K562 (cell line): Measurements from ENCODE around the gene ARFGEF3. TPM values are rescaled to one million over a fixed set of nuclear protein-coding genes. Genes with fewer than 3 reads are reported as not detected.

ENCODE experiments used
- ATAC-seq: fragments of 200-7000 bp; cut with Tn5 transposase; 3 replicates; pipeline ENCODE4 v1.9.1; 2020; ENCODE audit warnings: moderate library complexity
- BruUV-seq: library from RNA; stranded (reverse); fragments of 400-500 nt; replicated peaks from 2 replicates; lab custom pipeline; 2021; lab: Mats Ljungman, UMichigan
- CTCF ChIA-PET: fragments of 300-600 bp; formaldehyde crosslinking; extraction: SDS; loops from one replicate; lab custom pipeline; 2021; ENCODE audit warnings: low intra/inter-chr PET ratio; lab: Yijun Ruan, JAX
- POLR2A ChIA-PET: fragments of 300-600, 350-650 bp; sonication (Branson Sonifier 250); formaldehyde crosslinking; extraction: SDS; loops from one replicate; lab custom pipeline; 2021; ENCODE audit warnings: antibody characterized with exemption, inconsistent platforms; lab: Yijun Ruan, JAX
- DNase-seq, 4 experiments: peaks; one replicate each; pipeline versions ENCODE4 v3.0.0 to v3.0.0-alpha.2; 2011 to 2018; ENCODE audit warnings: low spot score in 3 of 4, mixed read lengths in 3 of 4; ENCODE audit errors: extremely low read depth in 1 of 4
- FAIRE-seq: peaks from 2 replicates; lab custom pipeline; 2011; peaks lifted over from hg19 to GRCh38; lab: Jason Lieb, UNC
- H2AFZ ChIP-seq: 2 replicates; pipeline ENCODE4 v1.6.0; 2011; ENCODE audit warnings: low read depth, low read length, control low read depth, inconsistent platforms
- H3K27ac ChIP-seq: fragments of 200-600 bp; 3 replicates; pipeline ENCODE4 v1.8.0; 2011; ENCODE audit warnings: low read depth, mild to moderate bottlenecking, control low read depth, inconsistent platforms, low read length, moderate library complexity, mixed read lengths; ENCODE audit errors: extremely low read depth
- H3K27me3 ChIP-seq, 2 experiments: fragments of 300-600 bp in 1 of 2; 2 replicates in 1 of 2; 3 replicates in 1 of 2; pipeline versions ENCODE4 v1.6.0 to v1.8.0; 2011; ENCODE audit warnings: inconsistent platforms in 2 of 2, low read length in 2 of 2, mild to moderate bottlenecking in 1 of 2, mixed read lengths in 1 of 2, moderate library complexity in 1 of 2; ENCODE audit not compliant: control insufficient read depth in 2 of 2, insufficient read depth in 2 of 2
- H3K36me3 ChIP-seq: fragments of 300-600 bp; 3 replicates; pipeline ENCODE4 v1.8.0; 2011; ENCODE audit warnings: mild to moderate bottlenecking, low read length, inconsistent platforms; ENCODE audit not compliant: control insufficient read depth, insufficient read depth
- H3K4me1 ChIP-seq, 2 experiments: fragments of 200-600 bp in 1 of 2; replicated peaks in 1 of 2; 2 replicates in 1 of 2; 3 replicates in 1 of 2; pipeline versions ENCODE4 v1.5.1 to v1.8.0; 2011; ENCODE audit warnings: inconsistent platforms in 2 of 2, low read length in 2 of 2, mild to moderate bottlenecking in 1 of 2, mixed read lengths in 1 of 2, moderate library complexity in 1 of 2; ENCODE audit not compliant: control insufficient read depth in 2 of 2, insufficient read depth in 2 of 2
- H3K4me2 ChIP-seq: 2 replicates; pipeline ENCODE4 v1.6.1; 2011; ENCODE audit warnings: low read length, control low read depth, inconsistent platforms, mixed read lengths; ENCODE audit not compliant: insufficient read depth
- H3K4me3 ChIP-seq: fragments of 200-600 bp; sonication (generic), shearing (Covaris generic); 2 replicates; pipeline ENCODE4 v1.5.1; 2016; ENCODE audit warnings: control low read depth, inconsistent platforms
- H3K79me2 ChIP-seq: fragments of 200-600 bp; 3 replicates; pipeline ENCODE4 v1.8.0; 2011; ENCODE audit warnings: low read length, inconsistent platforms; ENCODE audit not compliant: control insufficient read depth, insufficient read depth
- H3K9ac ChIP-seq, 2 experiments: 2 replicates each; pipeline versions ENCODE4 v1.6.0 to v1.6.1; 2011; ENCODE audit warnings: low read depth in 2 of 2, low read length in 2 of 2, control low read depth in 1 of 2, inconsistent platforms in 1 of 2, mild to moderate bottlenecking in 1 of 2, mixed read lengths in 1 of 2; ENCODE audit not compliant: insufficient read depth in 1 of 2
- H3K9me1 ChIP-seq: one replicate; pipeline ENCODE4 v1.6.0; 2011; ENCODE audit warnings: inconsistent platforms, mild to moderate bottlenecking, low read length, moderate library complexity; ENCODE audit not compliant: control insufficient read depth, insufficient read depth
- H3K9me3 ChIP-seq: replicated peaks from 2 replicates; pipeline ENCODE4 v1.5.1; 2011; ENCODE audit warnings: low read depth, low read length, inconsistent platforms; ENCODE audit not compliant: control insufficient read depth, insufficient read depth
- H4K20me1 ChIP-seq: replicated peaks from 2 replicates; pipeline ENCODE4 v1.6.1; 2011; ENCODE audit warnings: low read length, inconsistent platforms, mixed read lengths; ENCODE audit not compliant: control insufficient read depth, insufficient read depth
- ARNT ChIP-seq, 2 experiments: fragments of 450-650 bp; IDR thresholded peaks; 2 replicates each; pipeline ENCODE4 v1.6.1; 2016; ENCODE audit warnings: mild to moderate bottlenecking in 1 of 2
- CREBBP ChIP-seq: IDR thresholded peaks from one replicate; pipeline ENCODE4 v1.6.1; 2012; ENCODE audit warnings: low read depth, mild to moderate bottlenecking, control low read depth, inconsistent platforms, low read length
- HNRNPK ChIP-seq: fragments of 200-400 bp; formaldehyde crosslinking; IDR thresholded peaks from one replicate; pipeline ENCODE4 v1.6.1; 2018; ENCODE audit warnings: mild to moderate bottlenecking, low read depth, low read length; ENCODE audit not compliant: poor library complexity, severe bottlenecking
- ILK ChIP-seq: fragments of 450-650 bp; IDR thresholded peaks from 2 replicates; pipeline ENCODE4 v1.6.1; 2016; ENCODE audit warnings: missing genetic modification characterization, low read depth, mild to moderate bottlenecking, missing compliant biosample characterization, moderate library complexity, borderline replicate concordance
- IRF2 ChIP-seq: sonication (generic); formaldehyde crosslinking; IDR thresholded peaks from 2 replicates; pipeline ENCODE4 v1.8.1; 2022; ENCODE audit warnings: mild to moderate bottlenecking, missing genetic modification reagents
- SMAD4 ChIP-seq: fragments of 250-450 bp; sonication (Bioruptor Pico); conservative IDR thresholded peaks from 2 replicates; pipeline ENCODE4 v1.8.0; 2021; ENCODE audit warnings: inconsistent platforms, mild to moderate bottlenecking, moderate library complexity
- ZBTB1 ChIP-seq: sonication (generic); formaldehyde crosslinking; IDR thresholded peaks from 2 replicates; pipeline ENCODE4 v1.8.1; 2023; ENCODE audit warnings: missing genetic modification reagents, low read depth, mild to moderate bottlenecking, borderline replicate concordance
- ZBTB7A ChIP-seq: IDR thresholded peaks from 2 replicates; pipeline ENCODE4 v1.6.1; 2011; ENCODE audit warnings: low read depth, mild to moderate bottlenecking, low read length, moderate library complexity, borderline replicate concordance; ENCODE audit not compliant: control insufficient read depth
- ZEB2 ChIP-seq: fragments of 450-650 bp; IDR thresholded peaks from 2 replicates; pipeline ENCODE4 v1.6.1; 2016
- ZFPM2 ChIP-seq: fragments of 250-450 bp; sonication (Bioruptor Pico); IDR thresholded peaks from 2 replicates; pipeline ENCODE4 v1.5.1; 2022; ENCODE audit warnings: mild to moderate bottlenecking
- WGBS: fragments of 100-300 bp; shearing (Covaris generic); methylation state at CpG from one replicate; pipeline ENCODE4 v1.1.6; 2016; ENCODE audit warnings: low coverage, mixed read lengths; ENCODE audit not compliant: insufficient coverage; ENCODE audit errors: missing lambda C conversion rate; 5-methylcytosine and 5-hydroxymethylcytosine counted together
- in situ Hi-C: fragments of 300-500 bp; cut with MboI; formaldehyde crosslinking; loops from 4 replicates; pipeline ENCODE4 v1.15.0; 2018; ENCODE audit warnings: inconsistent platforms, mixed read lengths
- intact Hi-C: fragments of 100-400 bp; cut with micrococcal nuclease; formaldehyde crosslinking; loops from 2 replicates; pipeline ENCODE4 v1.14.2; 2022
- polyA plus RNA-seq, 8 experiments: library from polyadenylated mRNA; depleted of rRNA in 4 of 8; stranded (reverse) in 5 of 8; unstranded in 3 of 8; fragments of >200 nt; fragmentation: Nextera tagmentation in 2 of 8; fragmentation: Illumina TruSeq in 1 of 8; extraction: Ambion mirVana in 2 of 8; extraction: Trizol in 1 of 8; gene quantifications; 2 replicates each; pipeline versions ENCODE4 v1.2.1 to v1.2.3, GENCODE V29; 2011 to 2014; ENCODE audit warnings: inconsistent platforms in 1 of 8, missing spikeins in 1 of 8
- total RNA-seq, 7 experiments: library from RNA; depleted of rRNA in 6 of 7; stranded (reverse); fragments of >200 nt in 6 of 7; fragmentation: Illumina TruSeq in 2 of 7; extraction: Trizol in 2 of 7; gene quantifications; 2 replicates each; pipeline versions ENCODE4 v1.2.1 to v1.2.3, GENCODE V29; 2011 to 2021; ENCODE audit warnings: low replicate concordance in 1 of 7
- TF ChIP-seq, protein P1 (sequence below), 2 experiments: fragments of 450-650 bp in 1 of 2; sonication (generic) in 1 of 2; formaldehyde crosslinking in 1 of 2; IDR thresholded peaks in 1 of 2; conservative IDR thresholded peaks in 1 of 2; 2 replicates each; pipeline versions ENCODE4 v1.6.1 to v1.8.1; 2016 to 2023; ENCODE audit warnings: mild to moderate bottlenecking in 2 of 2, moderate library complexity in 2 of 2, inconsistent platforms in 1 of 2, missing genetic modification reagents in 1 of 2
- TF ChIP-seq, protein P2 (sequence below), 2 experiments: IDR thresholded peaks; 2 replicates each; pipeline ENCODE4 v1.6.1; 2011; ENCODE audit warnings: borderline replicate concordance in 1 of 2, control low read depth in 1 of 2, low read depth in 1 of 2, low read length in 1 of 2, mild to moderate bottlenecking in 1 of 2, mixed read lengths in 1 of 2, moderate library complexity in 1 of 2; ENCODE audit not compliant: insufficient read depth in 1 of 2, insufficient read length in 1 of 2, poor library complexity in 1 of 2, severe bottlenecking in 1 of 2; ENCODE audit errors: extremely low read depth in 1 of 2
- TF ChIP-seq, protein P3 (sequence below): fragments of 200-800 bp; sonication (Bioruptor generic); IDR thresholded peaks from 2 replicates; pipeline ENCODE4 v1.6.1; 2017; ENCODE audit warnings: missing genetic modification characterization, missing compliant biosample characterization

ARFGEF3 gene
- total and polyA plus RNA-seq, 9 of the 15 experiments (the other 6 are each of a cell fraction or from before 2014, with no cell fraction given): under 0.01 to 0.02 TPM; not detected in 7

DNA sequence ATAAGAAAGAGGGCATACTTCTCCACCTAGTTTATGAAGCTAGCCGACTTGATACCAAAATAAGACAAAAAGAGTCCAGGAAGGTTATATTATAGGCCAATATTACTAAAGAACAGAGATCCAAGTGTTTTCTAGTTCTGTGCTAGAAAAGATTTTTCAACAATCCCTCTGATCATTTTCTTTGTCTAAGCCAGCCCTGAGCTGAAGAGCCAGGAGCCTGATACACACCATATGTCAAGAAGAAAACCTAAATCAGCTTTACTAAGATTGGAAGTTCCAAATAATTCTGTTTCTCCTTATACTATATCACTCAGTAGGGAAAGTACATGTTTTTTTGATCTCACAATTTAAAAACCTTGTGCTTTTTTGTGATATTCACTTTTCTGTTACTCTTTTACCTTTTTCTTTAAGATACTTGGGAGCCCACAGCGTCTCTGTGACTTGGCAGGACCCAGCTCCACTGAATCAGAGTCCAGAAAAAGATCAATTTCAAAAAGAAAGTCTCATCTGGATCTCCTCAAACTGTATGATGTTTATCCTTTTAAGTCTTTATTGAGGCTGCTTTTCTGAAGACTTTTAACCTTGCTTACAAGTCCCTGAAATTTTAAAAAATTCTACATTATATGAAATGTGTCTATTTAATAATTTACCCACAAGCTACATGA, 99.5 kb downstream of the ARFGEF3 start:
- H3K79me2 ChIP-seq: no peaks in the 10 kb centered on the region
- POLR2A ChIA-PET: no interaction called here
- intact Hi-C loops: no loop called here

More for the DNA sequence above, 99.5 kb downstream of the ARFGEF3 start:
- Histone ChIP-seq H3K4me2 (no peak overlapping the region), H3K9me3 (no peaks in the 10 kb centered on the region), H3K27me3 (peaks cover 18 to 25% of the 10 kb centered on the region in 2 experiments; a peak in 4 of 5 replicates), H3K4me3 (no peak overlapping the region), H4K20me1 (no peaks in the 10 kb centered on the region), H3K9me1 (no peaks in the 10 kb centered on the region), H3K9ac (no peak overlapping the region), H3K27ac (no peak overlapping the region), H3K4me1 (no peaks in the 10 kb centered on the region), H2AFZ (no peak overlapping the region), H3K36me3 (no peaks in the 10 kb centered on the region)
- no TSS peak for BruUV-seq
- in situ Hi-C loops: no loop called here
- TF ChIP-seq, protein P1, sequence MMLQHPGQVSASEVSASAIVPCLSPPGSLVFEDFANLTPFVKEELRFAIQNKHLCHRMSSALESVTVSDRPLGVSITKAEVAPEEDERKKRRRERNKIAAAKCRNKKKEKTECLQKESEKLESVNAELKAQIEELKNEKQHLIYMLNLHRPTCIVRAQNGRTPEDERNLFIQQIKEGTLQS (IDR thresholded peaks at IDR 0.05): no peak
- TF ChIP-seq, protein P1 (CRISPR knock-in tag; conservative IDR thresholded peaks at IDR 0.05): no peak
- TF ChIP-seq SMAD4 (no peak), ZEB2 (no peak), IRF2 (no peak), CREBBP (no peak), HNRNPK (no peak), ZFPM2 (CRISPR knock-in tag) (no peak), ZBTB1 (CRISPR knock-in tag) (no peak), ILK (tag) (no peak), ARNT (IDR thresholded peaks at IDR 0.05) (no peak), ZBTB7A (no peak)
- TF ChIP-seq, protein P2, sequence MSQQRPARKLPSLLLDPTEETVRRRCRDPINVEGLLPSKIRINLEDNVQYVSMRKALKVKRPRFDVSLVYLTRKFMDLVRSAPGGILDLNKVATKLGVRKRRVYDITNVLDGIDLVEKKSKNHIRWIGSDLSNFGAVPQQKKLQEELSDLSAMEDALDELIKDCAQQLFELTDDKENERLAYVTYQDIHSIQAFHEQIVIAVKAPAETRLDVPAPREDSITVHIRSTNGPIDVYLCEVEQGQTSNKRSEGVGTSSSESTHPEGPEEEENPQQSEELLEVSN (IDR thresholded peaks at IDR 0.05; ENCODE audit: borderline replicate concordance in 1 of 2, extremely low read depth in 1 of 2, insufficient read depth in 1 of 2, insufficient read length in 1 of 2, low read depth in 1 of 2, low read length in 1 of 2, poor library complexity in 1 of 2, severe bottlenecking in 1 of 2): no peak
- TF ChIP-seq, protein P3, sequence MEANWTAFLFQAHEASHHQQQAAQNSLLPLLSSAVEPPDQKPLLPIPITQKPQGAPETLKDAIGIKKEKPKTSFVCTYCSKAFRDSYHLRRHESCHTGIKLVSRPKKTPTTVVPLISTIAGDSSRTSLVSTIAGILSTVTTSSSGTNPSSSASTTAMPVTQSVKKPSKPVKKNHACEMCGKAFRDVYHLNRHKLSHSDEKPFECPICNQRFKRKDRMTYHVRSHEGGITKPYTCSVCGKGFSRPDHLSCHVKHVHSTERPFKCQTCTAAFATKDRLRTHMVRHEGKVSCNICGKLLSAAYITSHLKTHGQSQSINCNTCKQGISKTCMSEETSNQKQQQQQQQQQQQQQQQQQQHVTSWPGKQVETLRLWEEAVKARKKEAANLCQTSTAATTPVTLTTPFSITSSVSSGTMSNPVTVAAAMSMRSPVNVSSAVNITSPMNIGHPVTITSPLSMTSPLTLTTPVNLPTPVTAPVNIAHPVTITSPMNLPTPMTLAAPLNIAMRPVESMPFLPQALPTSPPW (CRISPR knock-in tag): no peak
- no peak for ATAC-seq
- CTCF ChIA-PET: no interaction called here
- DNase-seq: no peak
- FAIRE-seq: no peak
- WGBS: 0% methylated on average over 2 of the region's 2 CpGs
